GM21381 (cell line): ENCODE results near the gene THEM5.
"Not testable (repeated sequence)": the region's sequence is repeated elsewhere in the genome, so short reads cannot be mapped to it uniquely, and the experiment has no call there.

Experiments
- ATAC-seq: cut with Tn5 transposase; IDR thresholded peaks from one replicate; pipeline ENCODE4 v1.9.1; 2021; ENCODE audit warnings: mild to moderate bottlenecking, moderate library complexity; ENCODE audit not compliant: unreplicated experiment

THEM5 gene

GRCh38 chr1:151868486-151868885 is 15.0 kb upstream of the THEM5 start:
- ATAC-seq: no peak

GRCh38 chr1:151867765-151868411 is 14.4 kb upstream of the THEM5 start:
- ATAC-seq: no peak

GRCh38 chr1:151867321-151867720 is 13.8 kb upstream of the THEM5 start:
- no peak for ATAC-seq

- ATAC-seq: no peak
Measured at GRCh38 chr1:151864411-151864810, 10.9 kb upstream of the THEM5 start.

DNA sequence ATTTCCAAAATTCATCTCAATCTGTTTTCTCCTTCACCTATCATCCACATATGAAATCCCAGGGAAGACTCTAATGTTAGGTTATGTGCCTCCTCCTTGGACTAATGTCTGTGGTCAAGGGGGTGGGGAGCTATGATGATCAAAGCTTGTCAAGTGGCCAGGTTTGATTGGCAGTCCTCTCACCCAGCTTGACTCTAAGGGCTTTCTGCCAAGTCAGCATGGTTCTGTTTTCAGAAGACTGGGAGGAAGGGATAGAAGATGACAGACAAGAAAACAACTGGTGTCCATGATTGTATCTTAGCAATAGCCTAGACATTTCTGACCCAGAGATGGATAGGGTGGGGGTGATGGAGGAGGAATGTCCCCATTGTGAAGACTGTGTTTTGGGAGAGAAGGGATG is 9.1 kb upstream of the THEM5 start:
- ATAC-seq: no peak

GRCh38 chr1:151860504-151861187 is 7.1 kb upstream of the THEM5 start:
- ATAC-seq: no peak

DNA sequence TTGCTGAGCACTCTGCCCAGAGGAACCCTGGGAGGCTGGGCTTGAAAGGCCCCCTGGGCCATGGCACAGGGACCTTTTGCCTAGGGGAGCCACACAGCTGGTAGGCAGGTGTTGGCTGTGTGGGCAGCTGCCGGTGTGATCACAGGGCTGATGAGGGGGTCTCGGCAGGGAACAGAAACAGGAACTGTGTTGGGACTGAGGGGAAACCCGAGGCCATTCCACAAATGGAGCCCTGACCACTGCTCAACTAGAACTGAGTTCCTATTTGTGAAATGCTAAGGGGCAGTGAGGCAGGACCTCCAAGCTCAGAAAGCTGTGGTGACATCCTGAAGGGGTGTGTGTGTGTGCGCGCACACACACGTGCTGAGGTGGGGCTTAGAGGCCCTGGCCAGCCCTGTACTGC is 6.4 kb upstream of the THEM5 start:
- no peak for ATAC-seq

DNA sequence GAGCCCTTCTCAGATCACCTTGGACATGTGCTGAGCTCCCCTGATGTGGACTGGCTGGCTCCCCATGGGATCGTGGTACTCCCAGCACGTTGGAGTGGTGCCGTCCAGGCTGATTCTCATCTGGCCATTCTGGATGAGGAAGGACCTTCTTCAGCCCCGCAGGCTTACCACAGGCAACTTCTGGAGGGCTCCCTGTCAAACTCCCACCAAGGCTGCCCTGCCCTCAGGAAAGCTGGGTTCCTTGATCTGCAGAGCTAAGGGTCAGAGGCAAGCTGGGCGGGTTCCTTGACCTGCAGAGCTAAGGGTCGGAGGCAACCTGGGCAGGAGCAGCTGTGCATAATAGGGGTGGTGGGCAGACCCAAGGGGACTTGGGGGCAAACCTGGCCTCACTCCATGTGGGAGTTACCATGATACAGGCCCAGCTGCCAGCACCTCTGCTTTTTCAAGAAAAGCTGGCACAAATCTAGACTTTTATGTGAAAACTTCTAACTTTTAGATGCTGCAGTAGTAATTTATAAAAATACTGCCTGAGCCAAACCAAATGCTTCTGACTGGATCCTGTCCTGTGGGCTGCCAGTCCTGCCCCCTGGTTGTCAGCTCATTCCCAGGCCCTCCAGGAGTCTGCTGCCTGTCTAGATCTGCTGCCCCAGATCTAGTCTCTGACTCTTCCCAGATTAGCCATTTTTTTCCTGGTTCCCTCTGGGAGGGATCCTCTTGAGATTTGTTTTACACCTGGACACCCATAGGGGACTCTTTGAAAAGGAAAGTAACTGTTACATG is 5.6 kb upstream of the THEM5 start:
- ATAC-seq: no peak

DNA sequence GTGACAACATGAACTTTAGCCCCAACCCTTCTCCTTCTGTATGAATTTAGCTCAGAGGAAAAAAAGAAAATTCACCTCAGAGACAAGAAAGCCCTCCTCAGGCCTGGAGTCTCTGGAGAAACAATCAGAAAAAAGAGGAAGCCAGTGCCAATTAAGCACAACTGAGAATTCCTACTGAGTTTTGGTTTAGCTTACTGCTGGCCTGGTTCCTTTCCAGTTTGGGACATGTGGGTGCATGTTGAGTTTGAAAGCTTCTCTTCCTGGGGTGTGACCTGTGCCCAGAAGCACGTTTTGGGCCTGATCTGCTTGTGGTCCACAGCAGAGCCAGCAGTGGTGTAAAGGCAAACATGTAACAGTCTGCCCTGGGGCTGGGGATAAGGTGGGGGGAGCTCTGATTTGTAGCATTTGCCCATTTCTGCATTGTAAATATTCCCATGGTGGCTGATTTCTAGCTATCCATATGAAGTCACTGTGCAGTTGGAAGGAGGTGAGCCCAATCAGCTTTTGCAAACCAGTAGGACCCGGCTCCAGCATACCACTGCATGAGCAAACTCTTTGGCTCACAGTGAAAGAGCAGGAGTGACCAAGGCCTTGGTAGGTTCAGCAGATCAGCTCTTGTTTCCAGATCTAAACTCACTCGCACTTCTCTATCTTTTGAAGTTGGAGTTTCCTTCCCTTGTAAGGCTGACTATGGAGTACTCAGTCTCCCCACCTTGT is 4.7 kb upstream of the THEM5 start:
- no peak for ATAC-seq

GRCh38 chr1:151855933-151856332 is 2.4 kb upstream of the THEM5 start:
- no peak for ATAC-seq

DNA sequence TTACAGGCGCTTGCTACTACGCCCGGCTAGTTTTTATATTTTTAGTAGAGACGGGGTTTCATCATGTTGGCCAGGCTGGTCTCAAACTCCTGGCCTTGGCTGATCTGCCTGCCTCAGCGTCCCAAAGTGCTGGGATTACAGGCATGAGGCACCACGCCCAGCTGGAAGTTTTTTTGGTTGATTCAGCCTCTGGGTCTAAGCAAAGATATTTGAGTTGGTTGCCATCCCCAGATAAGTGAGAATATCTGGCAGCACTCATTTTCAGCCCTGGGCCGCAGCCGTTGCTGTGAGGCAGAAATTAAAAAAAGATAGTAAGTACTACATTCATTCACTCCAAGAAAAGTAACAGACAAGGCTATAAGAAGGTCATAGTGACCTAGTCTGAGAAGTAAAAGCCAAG is 2.0 kb upstream of the THEM5 start:
- ATAC-seq: not testable (repeated sequence)

DNA sequence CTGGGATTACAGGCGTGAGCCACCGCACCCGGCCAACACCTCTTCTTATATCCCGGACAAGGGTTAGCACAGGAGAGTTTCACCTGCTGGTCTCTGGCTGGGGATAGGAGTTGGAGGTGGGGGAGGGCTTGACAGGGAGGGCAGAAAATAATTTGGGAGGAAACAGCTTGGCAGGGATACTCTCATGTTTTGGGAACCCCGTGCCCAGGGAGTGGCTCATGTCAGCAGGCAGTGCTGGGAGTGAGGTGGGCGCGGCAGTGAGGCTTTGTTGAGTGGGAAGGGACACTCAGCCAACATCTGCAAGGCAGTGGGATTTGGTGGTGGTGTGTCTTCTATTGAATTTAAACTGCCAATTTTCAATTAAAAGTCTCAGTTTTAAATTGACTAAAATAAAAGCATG is 1.1 kb upstream of the THEM5 start:
- no peak for ATAC-seq

DNA sequence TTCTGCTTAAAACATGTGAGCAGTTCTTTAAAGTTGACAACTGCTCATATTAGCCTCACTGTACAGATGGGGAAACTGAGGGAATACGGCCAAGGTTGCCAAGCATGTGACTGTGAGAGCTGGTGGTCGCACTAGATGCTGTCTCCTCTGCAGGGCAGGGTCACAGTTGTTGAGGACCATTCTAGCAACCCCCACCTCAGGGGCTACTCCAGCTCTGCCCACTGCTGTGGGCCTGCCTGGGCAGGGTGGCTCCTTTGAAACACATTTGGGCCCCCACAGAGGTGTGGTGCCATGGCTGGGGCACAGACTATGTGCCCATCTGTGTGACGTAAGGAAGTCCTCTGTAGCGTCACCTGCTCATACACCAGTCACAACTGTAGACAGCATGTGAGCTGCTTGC is 779 bp downstream of the THEM5 start:
- no peak for ATAC-seq

- no peak for ATAC-seq
Measured at GRCh38 chr1:151851886-151852285, 1.6 kb downstream of the THEM5 start.

DNA sequence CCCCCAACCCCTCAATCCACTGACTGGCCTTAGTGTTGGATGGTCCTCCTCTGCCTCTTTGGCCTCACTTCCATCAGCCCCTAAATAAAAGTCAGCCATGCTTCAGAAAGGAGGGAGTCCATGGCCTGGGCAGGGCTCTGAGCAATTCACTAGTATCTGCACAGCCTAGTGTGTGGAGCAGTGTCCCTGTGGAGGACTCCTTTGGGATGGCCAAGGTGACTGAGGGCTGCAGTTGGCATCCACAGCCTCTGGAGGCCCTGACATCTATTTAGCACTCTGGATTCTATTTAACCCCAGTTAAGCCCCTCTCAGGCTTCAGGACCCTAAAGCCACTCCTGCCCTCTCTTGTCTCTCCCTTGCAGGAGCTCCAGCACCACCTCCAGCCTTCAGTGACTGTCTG is 3.6 kb downstream of the THEM5 start:
- ATAC-seq: no peak

DNA sequence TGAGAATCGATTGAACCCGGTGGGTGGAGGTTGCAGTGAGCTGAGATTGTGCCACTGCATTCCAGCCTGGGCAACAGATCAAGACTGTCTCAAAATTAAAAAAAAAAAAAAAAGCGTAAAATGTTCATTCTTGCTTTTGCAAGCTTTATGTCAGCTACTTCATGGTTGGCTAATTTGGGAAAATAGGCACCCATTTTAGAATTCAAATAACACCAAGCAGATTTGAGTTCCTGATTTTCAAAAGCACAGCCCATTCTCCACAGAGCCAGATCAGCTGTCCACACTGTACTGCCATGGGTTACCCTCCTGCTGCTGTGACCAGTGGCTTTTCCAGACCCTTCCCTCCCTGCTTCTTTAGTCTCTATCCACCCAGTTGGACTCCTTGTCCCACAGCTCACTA is 4.4 kb downstream of the THEM5 start:
- no peak for ATAC-seq

- ATAC-seq: no peak
Measured at GRCh38 chr1:151847867-151848596, 5.5 kb downstream of the THEM5 start.

GRCh38 chr1:151846686-151847237 is 6.8 kb downstream of the THEM5 start:
- no peak for ATAC-seq

DNA sequence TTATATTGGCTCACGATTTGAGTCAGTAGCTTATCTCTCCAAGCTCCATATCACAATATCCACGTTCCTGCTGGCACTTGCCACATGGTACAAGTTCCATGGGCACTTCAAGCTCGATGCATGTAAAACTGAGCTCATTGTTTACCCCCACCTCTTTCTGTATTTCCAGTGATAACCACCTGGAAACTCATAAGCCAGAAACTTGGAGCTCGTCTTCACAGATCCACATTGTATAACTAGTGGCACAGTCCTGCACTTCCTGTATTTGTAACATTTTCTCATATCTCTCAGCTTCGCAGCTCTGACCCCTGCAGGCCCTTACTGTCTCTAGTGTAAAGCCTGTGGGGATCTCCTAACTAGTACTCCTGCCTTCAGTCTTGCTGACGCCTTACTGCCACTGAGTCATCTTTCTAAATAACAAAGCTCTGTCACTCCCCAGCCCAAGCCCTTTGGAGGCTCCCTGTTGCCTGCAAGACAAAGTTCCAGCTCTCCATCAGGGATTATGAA is 7.4 kb downstream of the THEM5 start:
- no peak for ATAC-seq

GRCh38 chr1:151843398-151843797 is 10.1 kb downstream of the THEM5 start:
- no peak for ATAC-seq
